Measurements from ENCODE around the gene HACD2.

HACD2 gene

GRCh38 chr3:123568034-123568433 lies 16.8 kb downstream of the HACD2 start:
- no peak for DNase-seq

DNA sequence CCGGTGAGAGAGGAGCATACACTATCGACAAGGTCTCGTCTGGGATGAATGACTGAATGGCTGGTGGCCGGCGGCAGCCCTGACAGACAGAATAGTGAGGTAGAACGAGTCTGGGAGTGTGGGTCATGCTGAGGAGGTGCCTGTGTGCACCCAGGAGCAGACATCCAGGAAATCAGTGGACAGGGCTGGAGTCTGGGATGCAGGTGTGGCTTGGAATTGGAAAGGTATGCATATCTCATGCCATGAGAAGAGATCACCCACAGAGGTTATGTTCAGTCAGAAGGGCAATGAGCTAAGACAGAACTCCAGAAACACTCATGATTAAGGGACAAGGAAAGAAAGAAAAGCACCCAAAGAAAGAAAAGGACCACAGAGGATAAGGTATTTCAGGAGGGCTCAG lies 20.8 kb downstream of the HACD2 start:
- no peak for DNase-seq

DNA sequence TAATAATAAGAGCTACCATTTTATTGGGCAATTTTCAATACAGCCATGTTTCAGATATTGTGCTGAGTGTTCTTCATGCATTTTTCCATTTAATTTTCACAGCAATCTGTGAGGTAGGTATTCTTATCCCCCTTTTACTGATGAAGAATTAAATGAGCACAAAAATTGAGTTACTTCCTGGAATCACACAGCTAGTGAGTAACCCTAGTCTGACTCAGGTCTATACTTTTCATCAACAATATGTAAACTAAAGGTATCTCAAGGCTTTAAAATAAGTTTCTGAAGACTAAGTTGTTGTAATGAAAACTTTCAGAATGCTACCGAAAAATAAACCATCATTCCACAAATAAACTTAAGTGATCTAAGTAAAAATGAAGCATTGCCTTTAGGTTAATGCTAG lies 22.3 kb downstream of the HACD2 start:
- no peak for DNase-seq

- DNase-seq: no peak
Measured at GRCh38 chr3:123561188-123561587, 23.7 kb downstream of the HACD2 start.

GRCh38 chr3:123559040-123559861 lies 25.6 kb downstream of the HACD2 start:
- DNase-seq: peak; percentile 24

DNA sequence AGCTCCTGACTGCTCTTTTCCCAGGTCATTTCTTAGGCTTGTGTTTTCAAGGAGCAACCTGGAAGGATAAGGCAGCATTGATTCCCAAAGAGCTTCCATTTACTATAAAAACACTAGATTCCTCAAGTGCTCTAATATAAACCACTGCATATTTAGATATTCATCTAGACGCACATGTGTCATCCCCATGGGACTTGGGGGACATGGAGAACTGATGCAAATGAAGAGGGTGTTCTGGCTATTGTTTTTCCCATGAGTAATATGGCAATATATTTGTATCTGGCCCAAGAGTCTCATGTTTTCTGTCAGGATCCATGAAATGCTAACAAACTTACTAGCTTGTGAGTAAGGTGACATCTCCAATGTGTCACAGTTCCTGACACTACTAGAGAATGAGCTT lies 31.3 kb downstream of the HACD2 start:
- no peak for DNase-seq

DNA sequence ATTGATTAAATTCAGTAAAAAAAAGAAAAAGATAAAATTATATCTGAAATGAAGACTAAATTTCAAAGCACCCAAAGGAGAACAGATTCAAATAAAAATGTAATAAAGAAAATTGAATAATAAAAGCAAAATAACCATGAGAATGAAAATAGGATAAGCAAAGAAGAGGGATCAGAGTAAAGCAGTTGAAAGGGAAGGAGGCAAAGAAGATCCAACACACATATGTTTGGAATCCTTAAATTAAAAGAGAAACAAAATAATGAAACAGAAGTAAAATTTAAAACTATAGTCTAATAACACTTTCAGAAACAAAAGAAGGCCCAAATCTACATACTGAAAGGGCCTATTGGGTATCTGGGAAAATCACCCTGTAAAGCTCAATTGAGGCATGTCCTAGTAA lies 32.1 kb downstream of the HACD2 start:
- no peak for DNase-seq

DNA sequence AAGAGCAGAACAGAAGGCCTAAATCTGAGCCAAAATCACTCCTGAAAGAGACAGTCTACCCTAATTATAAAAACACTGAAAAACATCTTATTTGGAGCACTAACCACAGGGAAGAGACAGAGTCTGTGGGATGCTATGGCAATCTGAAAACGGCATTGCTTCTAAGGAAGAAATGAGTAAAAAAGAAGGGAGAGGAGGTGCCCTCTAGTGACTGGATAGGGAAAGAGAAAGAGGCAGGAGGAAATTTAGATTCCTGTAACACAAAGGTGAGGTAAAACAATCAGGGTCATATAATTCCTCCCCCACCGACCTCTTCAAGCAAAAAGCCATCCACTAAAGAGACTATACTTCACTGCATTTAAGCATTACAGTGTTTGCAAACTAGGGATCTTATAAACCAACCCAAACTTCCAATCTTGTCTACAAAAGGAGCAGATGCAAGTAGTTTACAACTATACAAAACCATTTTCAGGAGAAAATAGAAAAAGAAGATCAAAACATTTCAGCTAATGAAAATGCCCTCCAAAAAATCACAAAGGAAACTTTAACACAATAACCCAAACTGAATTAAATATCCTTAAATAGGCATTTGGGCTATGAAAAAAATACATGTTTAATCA lies 32.6 kb downstream of the HACD2 start:
- DNase-seq: no peak

DNA sequence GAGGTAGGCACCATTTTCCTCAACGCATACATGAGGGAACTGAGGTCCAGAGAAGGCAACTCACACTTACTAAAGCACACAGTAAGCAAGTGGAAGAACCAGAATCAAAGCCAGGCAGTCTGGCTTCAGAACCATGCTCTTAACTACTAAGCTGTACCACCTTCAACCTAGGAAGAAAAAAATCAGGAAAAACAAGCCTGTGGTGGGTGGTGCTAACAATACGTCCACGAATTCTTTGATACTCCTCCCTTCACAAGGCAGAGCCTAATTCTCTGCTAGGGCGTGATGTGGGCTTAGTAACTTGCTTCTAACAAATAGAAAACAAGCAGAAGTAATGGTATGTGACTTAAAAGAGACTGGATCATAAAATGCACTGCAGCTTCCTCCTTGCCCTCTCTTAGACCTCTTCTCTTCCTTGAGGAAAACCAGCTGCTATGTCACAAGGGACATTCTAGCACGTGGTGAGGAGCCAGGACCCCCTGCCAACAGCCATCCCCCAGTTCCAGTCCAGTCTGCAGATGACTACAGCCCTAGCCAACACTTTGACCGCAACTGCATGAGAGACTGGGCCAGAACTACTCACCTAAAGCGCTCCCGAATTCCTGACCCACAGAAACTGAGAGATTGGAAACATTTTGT lies 36.9 kb downstream of the HACD2 start:
- DNase-seq: no peak

- DNase-seq: no peak
Measured at GRCh38 chr3:123546133-123546755, 38.6 kb downstream of the HACD2 start.

- DNase-seq: no peak
Measured at GRCh38 chr3:123543950-123544349, 40.9 kb downstream of the HACD2 start.

- DNase-seq: no peak
Measured at GRCh38 chr3:123540285-123540684, 44.6 kb downstream of the HACD2 start.

DNA sequence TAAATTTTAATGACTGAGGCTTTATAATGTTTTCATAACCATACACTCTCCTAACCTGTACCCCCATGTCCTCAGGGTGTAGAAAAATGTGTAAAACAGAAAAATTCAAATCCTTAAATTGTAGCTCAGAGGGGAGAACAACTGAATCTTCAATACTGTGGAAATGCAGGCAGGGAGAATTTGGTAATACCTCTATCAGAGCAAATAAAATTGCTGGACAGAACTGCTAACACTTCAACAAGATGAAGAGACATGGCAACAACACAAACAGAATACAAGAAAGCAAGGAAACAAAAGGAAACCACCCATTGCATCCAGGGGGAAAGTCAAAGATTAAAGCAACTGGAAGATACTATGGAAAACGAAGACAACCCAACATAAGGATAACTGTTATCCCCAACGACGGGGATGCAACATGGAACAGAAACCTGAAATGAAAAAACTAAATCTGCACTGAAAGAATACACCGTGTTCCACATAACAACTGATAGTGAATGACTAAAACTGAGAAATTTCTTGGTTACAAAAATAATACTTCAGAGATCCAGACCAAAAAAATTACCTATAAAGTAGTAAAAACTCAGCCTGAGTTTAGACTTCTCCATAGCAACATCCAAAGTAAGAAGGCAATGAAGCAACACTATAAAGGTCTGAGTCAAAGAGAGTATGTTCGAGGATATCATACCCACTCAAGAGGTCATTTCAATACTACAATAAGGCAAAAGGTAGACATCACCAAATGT lies 48.5 kb downstream of the HACD2 start:
- no peak for DNase-seq

GRCh38 chr3:123535580-123535979 lies 49.3 kb downstream of the HACD2 start:
- DNase-seq: no peak

DNA sequence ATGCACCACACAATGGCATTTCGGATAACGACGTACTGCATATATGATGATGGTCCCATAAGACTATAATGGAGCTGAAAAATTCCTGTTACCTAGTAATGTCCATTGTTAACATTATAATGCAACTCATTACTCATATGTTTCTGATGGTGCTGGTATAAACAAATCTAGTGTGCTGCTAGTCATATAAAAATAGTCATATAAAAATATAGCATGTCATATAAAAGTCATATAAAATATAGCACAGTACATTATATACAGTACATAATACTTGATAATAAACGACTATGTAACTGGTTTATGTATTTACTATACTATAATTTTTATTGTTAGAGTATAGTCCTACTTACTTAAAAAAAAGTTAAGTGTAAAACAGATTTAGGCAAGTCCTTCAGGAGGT lies 50.6 kb downstream of the HACD2 start:
- no peak for DNase-seq

- no peak for DNase-seq
Measured at GRCh38 chr3:123533554-123534159, 51.2 kb downstream of the HACD2 start.

DNA sequence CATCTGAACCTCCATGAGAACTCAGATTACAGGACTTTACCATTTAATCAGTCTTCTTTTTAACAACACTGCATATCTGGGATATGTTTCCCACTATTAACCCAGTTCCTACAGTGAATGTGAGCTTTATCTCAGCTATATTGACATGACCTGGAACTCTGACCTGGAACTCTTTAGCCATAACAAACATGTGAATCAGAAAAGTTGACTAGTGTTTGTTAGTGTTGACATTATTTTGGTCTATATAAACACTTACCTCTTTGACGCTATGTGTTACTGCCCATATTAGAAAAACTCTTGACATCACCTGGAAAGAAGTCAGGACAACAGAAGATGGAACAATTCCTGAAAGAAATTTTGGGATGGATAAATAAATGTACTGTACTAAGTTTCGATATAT lies 56.7 kb downstream of the HACD2 start:
- no peak for DNase-seq

DNA sequence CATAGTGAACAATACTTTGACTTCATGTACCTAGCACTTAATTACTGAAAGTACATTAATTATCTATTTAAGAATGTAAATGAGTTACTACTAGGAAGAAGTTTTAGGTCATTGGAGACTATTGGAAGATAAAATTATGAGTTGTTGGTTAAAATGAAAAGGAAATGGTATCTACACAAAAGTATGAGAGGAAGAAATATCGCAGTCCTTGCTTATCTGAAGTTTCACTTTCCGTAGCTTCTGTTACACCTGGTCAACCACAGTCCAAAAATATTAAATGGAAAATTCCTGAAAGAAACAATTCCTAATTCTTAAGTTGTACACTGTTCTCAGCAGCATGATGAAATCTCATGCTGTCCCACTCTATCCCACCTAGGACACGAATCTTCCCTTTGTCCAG lies 57.8 kb downstream of the HACD2 start:
- DNase-seq: no peak

- no peak for DNase-seq
Measured at GRCh38 chr3:123526474-123526873, 58.4 kb downstream of the HACD2 start.

DNA sequence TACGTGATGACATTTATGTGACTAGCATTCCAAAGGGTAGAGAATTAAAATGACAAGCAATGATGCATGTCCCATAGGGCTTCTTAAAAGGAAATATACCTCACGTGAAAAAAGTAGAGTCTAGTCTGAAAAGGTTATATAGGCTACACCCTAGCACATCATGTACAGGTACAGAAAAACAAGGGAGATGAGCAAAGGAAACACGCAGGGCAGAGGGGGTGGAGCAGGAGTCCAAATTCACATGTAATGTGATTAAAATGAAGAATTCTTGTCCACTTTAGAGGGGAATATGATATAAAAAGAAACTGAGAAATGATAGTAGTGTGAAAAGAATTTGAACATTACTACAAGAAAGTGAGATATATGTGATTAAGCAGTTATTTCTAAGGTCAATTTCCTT lies 59.4 kb downstream of the HACD2 start:
- DNase-seq: no peak

DNA sequence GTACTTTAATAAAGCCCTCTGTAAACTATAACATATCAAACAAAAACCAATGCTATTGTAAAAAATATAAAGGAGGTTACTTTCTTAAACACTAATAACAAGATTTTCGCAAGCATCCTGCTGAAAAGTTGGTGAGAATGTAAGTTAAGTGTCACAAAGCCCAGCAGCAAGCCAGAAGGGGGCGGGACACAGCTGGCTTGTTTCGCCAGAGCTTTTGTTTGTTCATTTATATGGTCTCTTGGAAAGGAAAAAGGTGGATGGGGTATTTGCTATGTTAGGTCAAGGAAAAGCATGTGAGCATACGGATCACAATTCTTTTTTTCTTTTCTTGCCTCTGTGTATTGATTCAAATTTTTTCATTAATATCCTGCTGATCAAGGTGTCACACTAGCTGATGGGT lies 59.9 kb downstream of the HACD2 start:
- DNase-seq: no peak

DNA sequence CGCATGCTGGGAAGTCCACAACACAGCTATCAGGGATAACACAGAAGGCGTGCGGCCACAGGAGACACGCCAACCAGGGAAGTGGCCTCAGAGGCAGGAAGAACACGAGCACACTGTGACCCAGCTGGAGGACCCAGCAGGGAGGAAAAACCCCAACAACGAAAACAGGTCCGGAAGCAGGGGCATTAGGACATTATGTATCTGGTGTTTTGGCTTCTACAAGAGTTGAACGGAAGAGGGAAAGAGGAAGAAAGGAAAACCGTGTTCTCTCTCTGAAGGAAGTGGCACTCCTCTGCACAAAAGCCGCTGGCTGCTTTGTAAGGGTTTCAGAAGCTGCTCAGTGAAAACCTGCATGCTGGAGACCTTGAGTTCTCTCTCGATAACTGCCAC lies 61.8 kb downstream of the HACD2 start:
- DNase-seq: peak; percentile 81
